ENCODE data around the gene NUDCD2. TPM values are rescaled to one million over a fixed set of nuclear protein-coding genes. Genes with fewer than 3 reads are reported as not detected.

The NUDCD2 gene, protein sequence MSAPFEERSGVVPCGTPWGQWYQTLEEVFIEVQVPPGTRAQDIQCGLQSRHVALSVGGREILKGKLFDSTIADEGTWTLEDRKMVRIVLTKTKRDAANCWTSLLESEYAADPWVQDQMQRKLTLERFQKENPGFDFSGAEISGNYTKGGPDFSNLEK
- 10 to 100 TPM in 1 of 4 donors, 1 to 10 TPM in 3; 8.9 to 13.2 (median 9.4) TPM for total RNA-seq

DNA sequence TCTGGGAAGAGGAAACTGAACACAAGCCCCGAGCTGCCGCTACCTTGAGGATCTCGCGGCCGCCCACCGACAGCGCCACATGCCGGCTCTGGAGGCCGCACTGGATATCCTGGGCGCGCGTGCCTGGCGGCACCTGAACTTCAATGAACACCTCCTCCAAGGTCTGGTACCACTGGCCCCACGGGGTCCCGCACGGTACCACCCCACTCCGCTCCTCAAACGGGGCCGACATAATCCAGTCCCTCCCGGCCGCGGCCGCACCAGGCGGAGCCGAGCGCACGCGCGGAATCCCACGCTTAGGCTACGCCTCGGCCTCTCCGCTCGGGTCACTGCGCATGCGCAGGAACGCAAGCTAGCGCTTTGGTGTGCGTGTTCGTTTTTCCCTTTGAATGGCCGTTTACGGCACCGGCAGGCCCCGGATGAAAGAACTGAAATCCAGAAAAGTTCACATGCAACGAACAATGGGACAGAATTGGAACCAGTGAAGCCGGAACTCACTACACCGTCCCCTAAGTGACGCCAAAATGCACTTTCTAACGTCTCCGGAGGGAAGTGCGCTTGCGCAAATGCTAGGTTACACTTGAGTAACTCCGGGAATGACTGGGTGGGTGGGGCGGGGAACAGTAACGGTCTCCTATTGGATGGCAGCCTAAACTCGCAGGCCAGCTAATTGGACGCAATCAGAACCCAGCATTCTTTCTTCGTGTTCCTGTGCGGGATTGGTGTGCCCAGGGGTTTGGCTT is at the start of gene NUDCD2:
Gene NUDCD2, minus strand, starts transcription at position 284 of the 743 bp plus-strand sequence. Its CDS starts 52 bp downstream, at position 232.
- peak; percentile 97 for ATAC-seq
- Histone ChIP-seq H3K9me3 (no peaks in the 10 kb centered on the region), H3K36me3 (peaks cover 0 to 13% of the 10 kb centered on the region in 2 donors), H3K27ac (peak within 1 kb of the TSS; percentile 90 to 97 (median 94)), H3K27me3 (no peaks in the 10 kb centered on the region), H3K4me1 (peaks cover 0 to 42% (median 20%) of the 10 kb centered on the region in 3 donors), H3K4me3 (peak within 1 kb of the TSS; percentile 69 to 86)
- WGBS, 2 donors (ENCODE audit: low coverage in 1 of 2): 0 to 1% methylated on average over 11 to 15 of the region's 59 CpGs
- TF ChIP-seq EP300 (IDR thresholded peaks at IDR 0.05): no peak
- TF ChIP-seq, protein P1, sequence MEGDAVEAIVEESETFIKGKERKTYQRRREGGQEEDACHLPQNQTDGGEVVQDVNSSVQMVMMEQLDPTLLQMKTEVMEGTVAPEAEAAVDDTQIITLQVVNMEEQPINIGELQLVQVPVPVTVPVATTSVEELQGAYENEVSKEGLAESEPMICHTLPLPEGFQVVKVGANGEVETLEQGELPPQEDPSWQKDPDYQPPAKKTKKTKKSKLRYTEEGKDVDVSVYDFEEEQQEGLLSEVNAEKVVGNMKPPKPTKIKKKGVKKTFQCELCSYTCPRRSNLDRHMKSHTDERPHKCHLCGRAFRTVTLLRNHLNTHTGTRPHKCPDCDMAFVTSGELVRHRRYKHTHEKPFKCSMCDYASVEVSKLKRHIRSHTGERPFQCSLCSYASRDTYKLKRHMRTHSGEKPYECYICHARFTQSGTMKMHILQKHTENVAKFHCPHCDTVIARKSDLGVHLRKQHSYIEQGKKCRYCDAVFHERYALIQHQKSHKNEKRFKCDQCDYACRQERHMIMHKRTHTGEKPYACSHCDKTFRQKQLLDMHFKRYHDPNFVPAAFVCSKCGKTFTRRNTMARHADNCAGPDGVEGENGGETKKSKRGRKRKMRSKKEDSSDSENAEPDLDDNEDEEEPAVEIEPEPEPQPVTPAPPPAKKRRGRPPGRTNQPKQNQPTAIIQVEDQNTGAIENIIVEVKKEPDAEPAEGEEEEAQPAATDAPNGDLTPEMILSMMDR (IDR thresholded peaks at IDR 0.05): peak in 3 of 4 experiments; percentile 26 to 61 (median 38)
- peak; percentile 94 for TF ChIP-seq POLR2AphosphoS5 (IDR thresholded peaks at IDR 0.05)
- TF ChIP-seq POLR2A (IDR thresholded peaks at IDR 0.05): peak; percentile 88 to 93

DNA sequence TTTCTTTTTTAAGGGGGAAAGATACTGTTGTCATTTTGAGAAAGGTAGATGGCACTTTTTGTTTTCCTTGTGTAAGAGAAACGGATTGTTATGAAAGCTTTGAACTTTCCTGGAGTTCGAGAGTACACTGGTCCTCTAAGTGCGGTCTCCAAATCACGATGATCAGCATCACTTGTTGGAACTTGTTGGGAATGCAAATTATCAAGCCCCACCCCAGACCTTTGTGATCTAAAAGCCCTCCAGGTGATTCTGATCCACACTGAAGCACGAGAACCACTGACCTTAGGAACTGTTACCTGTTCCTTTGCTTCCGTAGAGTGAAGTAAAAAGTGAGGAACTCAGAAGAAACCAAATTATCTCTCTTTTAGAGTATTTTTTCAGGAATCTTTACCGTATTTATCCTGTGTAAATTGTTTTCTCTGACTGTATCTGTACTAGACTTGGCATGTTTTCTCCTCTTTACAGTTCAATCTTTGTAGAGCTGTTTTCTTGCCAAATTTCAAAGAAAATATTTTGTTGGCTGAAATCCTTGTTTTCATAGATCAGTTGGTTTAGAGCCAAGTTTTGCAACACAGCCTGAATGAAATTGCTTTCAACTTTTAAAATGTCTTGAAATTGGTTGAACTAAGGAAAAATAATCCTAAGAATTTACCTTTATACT is 49.5 kb upstream of the NUDCD2 start:
- H3K27me3 ChIP-seq: no peaks in the 10 kb centered on the region
- H3K9me3 ChIP-seq: no peaks in the 10 kb centered on the region
- peaks cover 3 to 68% (median 12%) of the 10 kb centered on the region in 3 donors for H3K4me1 ChIP-seq
- WGBS, 2 donors (ENCODE audit: low coverage in 1 of 2): 5 to 6% methylated on average over 7 of the region's 7 CpGs
- no peak for ATAC-seq
- peak overlapping the region; percentile 45 to 98 (median 84) for H3K27ac ChIP-seq
- TF ChIP-seq EP300 (IDR thresholded peaks at IDR 0.05) (no peak), POLR2AphosphoS5 (IDR thresholded peaks at IDR 0.05) (peak; percentile 12)
- TF ChIP-seq, protein P1 (IDR thresholded peaks at IDR 0.05): no peak
- peaks cover 0 to 26% of the 10 kb centered on the region in 2 donors for H3K36me3 ChIP-seq
- H3K4me3 ChIP-seq: peak overlapping the region; percentile 40 to 79

DNA sequence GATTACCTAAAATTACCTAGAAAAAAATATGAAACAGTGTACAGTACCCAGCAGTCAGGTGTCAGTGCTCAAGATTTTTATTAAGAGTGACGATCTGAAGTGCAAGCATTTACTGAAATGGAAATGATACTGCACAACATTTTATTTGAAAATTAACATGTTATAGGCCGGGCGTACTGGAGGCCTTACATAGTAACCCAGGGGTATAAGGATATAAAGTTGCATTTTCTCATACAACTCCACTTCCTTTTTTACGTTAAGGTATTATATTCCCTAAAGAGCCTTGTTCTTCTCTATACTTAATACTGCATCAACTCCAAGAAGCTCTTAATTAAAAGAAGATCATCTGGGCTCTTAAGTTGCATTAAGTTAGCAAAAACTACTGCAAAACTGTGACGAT is 48.9 kb upstream of the NUDCD2 start:
- no peak for ATAC-seq
- Histone ChIP-seq H3K27ac (peak overlapping the region in 3 of 4 donors; percentile 39 to 98 (median 96)), H3K4me1 (peaks cover 3 to 75% (median 12%) of the 10 kb centered on the region in 3 donors), H3K9me3 (no peaks in the 10 kb centered on the region), H3K36me3 (peaks cover 0 to 19% of the 10 kb centered on the region in 2 donors), H3K27me3 (no peaks in the 10 kb centered on the region), H3K4me3 (peak overlapping the region; percentile 40 to 79)
- TF ChIP-seq POLR2A (IDR thresholded peaks at IDR 0.05) (no peak), EP300 (IDR thresholded peaks at IDR 0.05) (no peak), POLR2AphosphoS5 (IDR thresholded peaks at IDR 0.05) (no peak)
- TF ChIP-seq, protein P1 (IDR thresholded peaks at IDR 0.05): no peak
- WGBS, 2 donors (ENCODE audit: low coverage in 1 of 2): 16 to 21% methylated on average over 5 of the region's 5 CpGs

DNA sequence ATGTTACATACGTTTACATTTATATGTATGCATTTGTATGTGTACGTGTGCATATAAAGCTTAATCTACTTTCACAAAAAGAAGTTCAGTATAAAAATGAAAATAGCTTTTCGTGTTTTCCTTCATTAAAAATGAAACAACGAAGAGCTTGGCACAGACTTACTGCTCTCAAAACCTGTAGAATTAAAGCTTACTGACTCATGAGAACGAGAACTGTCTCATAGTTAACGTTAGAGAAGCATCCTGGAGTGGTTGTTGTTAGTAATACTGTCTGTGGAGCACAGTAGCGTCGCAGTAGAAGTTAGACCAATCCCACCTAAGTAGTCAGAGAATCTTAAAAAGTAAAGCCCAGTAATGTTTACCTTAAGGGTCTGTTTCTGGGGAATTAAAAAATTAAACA is 46.8 kb upstream of the NUDCD2 start:
- peak overlapping the region; percentile 65 to 79 for H3K4me3 ChIP-seq
- ATAC-seq: no peak
- peak overlapping the region; percentile 86 to 98 (median 97) for H3K27ac ChIP-seq
- no peaks in the 10 kb centered on the region for H3K36me3 ChIP-seq
- no peaks in the 10 kb centered on the region for H3K27me3 ChIP-seq
- H3K4me1 ChIP-seq: peaks cover 0 to 75% (median 17%) of the 10 kb centered on the region in 3 donors
- TF ChIP-seq EP300 (IDR thresholded peaks at IDR 0.05) (no peak), POLR2AphosphoS5 (IDR thresholded peaks at IDR 0.05) (no peak), POLR2A (IDR thresholded peaks at IDR 0.05) (no peak)
- TF ChIP-seq, protein P1 (IDR thresholded peaks at IDR 0.05): no peak
- no peaks in the 10 kb centered on the region for H3K9me3 ChIP-seq
- 4 to 5% methylated on average over 8 of the region's 8 CpGs for WGBS, 2 donors (ENCODE audit: low coverage in 1 of 2)
